Stimulated activated CD4-positive, alpha-beta T cell treated with anti-CD3 and anti-CD28 coated beads, Interleukin-1b, Interleukin-23, amount 100 ng/mL, for 1 hour (primary cell): Measurements from ENCODE around the gene NDUFA9.

Experiments used
- DNase-seq, 2 donors: peaks; one replicate each; pipeline ENCODE4 v3.0.0-alpha.2; 2020; ENCODE audit warnings: low read depth in 2 of 2

The NDUFA9 gene

DNA sequence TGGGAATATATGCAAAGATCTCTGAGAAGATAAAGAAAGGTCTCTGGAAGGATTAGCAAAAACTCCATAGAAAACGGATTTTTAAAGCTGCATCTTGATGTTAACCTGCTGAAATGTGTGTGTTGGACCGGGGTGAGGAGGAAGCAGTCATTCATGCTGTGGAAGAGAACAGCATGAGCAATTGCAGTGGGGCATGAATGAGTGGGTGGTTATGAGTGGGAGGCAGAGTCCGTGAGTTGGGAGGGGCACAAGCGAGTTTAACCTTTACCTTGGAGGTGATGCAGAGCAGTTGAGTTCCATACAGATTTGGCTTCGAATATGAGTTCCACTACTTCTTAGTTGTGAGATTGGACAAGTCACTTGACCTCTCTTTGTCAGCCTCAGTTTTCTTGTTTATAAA, 41.8 kb downstream of the NDUFA9 start:
- DNase-seq: no peak
